GM19351 (cell line): ENCODE data around the gene NFXL1.
A peak's percentile ranks its signal among the peaks of the same experiment; 100 is the strongest.

Source experiments
- ATAC-seq: cut with Tn5 transposase; IDR thresholded peaks from one replicate; pipeline ENCODE4 v1.9.1; 2021; ENCODE audit warnings: mild to moderate bottlenecking, moderate library complexity; ENCODE audit not compliant: unreplicated experiment

Gene NFXL1

GRCh38 chr4:47899639-47900038 lies 14.7 kb downstream of the NFXL1 start:
- ATAC-seq = no peak

- no peak for ATAC-seq
These were observed 22.5 kb downstream of the NFXL1 start for GRCh38 chr4:47891928-47892327.

- ATAC-seq = no peak
These were observed 32.2 kb downstream of the NFXL1 start for GRCh38 chr4:47882228-47882627.

GRCh38 chr4:47879458-47879857 lies 34.9 kb downstream of the NFXL1 start:
- no peak for ATAC-seq

GRCh38 chr4:47876784-47877546 lies 37.4 kb downstream of the NFXL1 start:
- no peak for ATAC-seq

- ATAC-seq = no peak
These were observed 38.1 kb downstream of the NFXL1 start for GRCh38 chr4:47876310-47876709.

GRCh38 chr4:47873877-47874541 lies 40.4 kb downstream of the NFXL1 start:
- ATAC-seq = no peak

GRCh38 chr4:47863486-47863885 lies 50.9 kb downstream of the NFXL1 start:
- no peak for ATAC-seq

GRCh38 chr4:47862297-47862696 lies 52.1 kb downstream of the NFXL1 start:
- ATAC-seq = no peak

- no peak for ATAC-seq
These were observed 54.1 kb downstream of the NFXL1 start for GRCh38 chr4:47860305-47860704.

- ATAC-seq = no peak
These were observed 56.4 kb downstream of the NFXL1 start for GRCh38 chr4:47858006-47858405.

GRCh38 chr4:47856713-47857112 lies 57.7 kb downstream of the NFXL1 start:
- no peak for ATAC-seq

- no peak for ATAC-seq
These were observed 59.0 kb downstream of the NFXL1 start for GRCh38 chr4:47855350-47855749.

- no peak for ATAC-seq
These were observed 62.2 kb downstream of the NFXL1 start for GRCh38 chr4:47852136-47852535.

- no peak for ATAC-seq
These were observed 64.9 kb downstream of the NFXL1 start for GRCh38 chr4:47849466-47849865.

GRCh38 chr4:47848041-47848440 lies 66.3 kb downstream of the NFXL1 start:
- no peak for ATAC-seq

GRCh38 chr4:47842985-47843384 lies 71.4 kb downstream of the NFXL1 start:
- ATAC-seq = no peak

- ATAC-seq = no peak
These were observed 74.1 kb downstream of the NFXL1 start for GRCh38 chr4:47840291-47840690.

GRCh38 chr4:47839259-47839658 lies 75.1 kb downstream of the NFXL1 start:
- ATAC-seq = peak; percentile 65

GRCh38 chr4:47838445-47838844 lies 75.9 kb downstream of the NFXL1 start:
- no peak for ATAC-seq

- ATAC-seq = no peak
These were observed 76.5 kb downstream of the NFXL1 start, which contains the start of gene CORIN for GRCh38 chr4:47837908-47838294. Gene CORIN, minus strand, starts transcription at chr4:47838067. Its CDS starts 118 bp downstream, at chr4:47837949.
